ENCODE results near the gene CHID1.

The CHID1 gene

GRCh38 chr11:819129-819931 lies 91.3 kb downstream of the CHID1 start:
- DNase-seq = peak; percentile 74 to 98

- no peak for DNase-seq
These were observed 92.0 kb downstream of the CHID1 start, which contains the start of gene PNPLA2 for GRCh38 chr11:818396-819128. Gene PNPLA2 (plus strand): TSS chr11:818914. CDS start chr11:819719, 805 bp downstream.
